H1 (cell line): ENCODE results near the gene MLLT11. TPM values are rescaled to one million over a fixed set of nuclear protein-coding genes. Genes with fewer than 3 reads are reported as not detected.

Experiments used
- CTCF ChIA-PET: fragments of 300-600 bp; sonication (Branson Sonifier 250); formaldehyde crosslinking; loops from one replicate; lab custom pipeline; 2021; ENCODE audit not compliant: partially characterized antibody; lab: Charles Lee
- POLR2A ChIA-PET: fragments of 300-600 bp; sonication (Branson Sonifier 250); formaldehyde crosslinking; loops from one replicate; lab custom pipeline; 2021; ENCODE audit warnings: inconsistent platforms; ENCODE audit not compliant: partially characterized antibody; lab: Charles Lee
- DNase-seq, 2 experiments: peaks; one replicate each; pipeline versions ENCODE4 v3.0.0 to v3.0.0-alpha.2; 2010 to 2022; ENCODE audit warnings: low spot score in 2 of 2, low read depth in 1 of 2, mixed read lengths in 1 of 2
- FAIRE-seq: peaks from 2 replicates; lab custom pipeline; 2011; peaks lifted over from hg19 to GRCh38; lab: Jason Lieb, UNC
- H2AFZ ChIP-seq: 2 replicates; pipeline ENCODE4 v1.8.1; 2012; ENCODE audit warnings: low read length, inconsistent platforms
- H2AK5ac ChIP-seq: 2 replicates; pipeline ENCODE4 v1.6.1; 2013; ENCODE audit warnings: low read depth, low read length
- H2BK120ac ChIP-seq: replicated peaks from 2 replicates; pipeline ENCODE3; 2013; ENCODE audit warnings: low read depth, low read length, inconsistent platforms
- H2BK12ac ChIP-seq: 2 replicates; pipeline ENCODE4 v1.6.1; 2013; ENCODE audit warnings: low read depth, low read length
- H2BK15ac ChIP-seq: 2 replicates; pipeline ENCODE4 v1.6.1; 2013; ENCODE audit warnings: low read length
- H2BK20ac ChIP-seq: 2 replicates; pipeline ENCODE4 v1.6.1; 2013; ENCODE audit warnings: low read length
- H2BK5ac ChIP-seq: 2 replicates; pipeline ENCODE4 v1.6.1; 2013; ENCODE audit warnings: low read depth, low read length
- H3K14ac ChIP-seq: 2 replicates; pipeline ENCODE4 v1.6.1; 2013; ENCODE audit warnings: inconsistent platforms; ENCODE audit not compliant: insufficient read length
- H3K18ac ChIP-seq: 2 replicates; pipeline ENCODE4 v1.6.1; 2013; ENCODE audit warnings: low read length; ENCODE audit errors: extremely low read depth
- H3K23ac ChIP-seq: 2 replicates; pipeline ENCODE4 v1.6.1; 2013; ENCODE audit warnings: inconsistent platforms; ENCODE audit not compliant: insufficient read length
- H3K23me2 ChIP-seq: 2 replicates; pipeline ENCODE4 v1.6.1; 2013; ENCODE audit warnings: low read depth, low read length
- H3K27ac ChIP-seq: 2 replicates; pipeline ENCODE4 v1.6.1; 2011; ENCODE audit warnings: low read depth, low read length, inconsistent platforms
- H3K27me3 ChIP-seq, 4 experiments: replicated peaks in 1 of 4; 1 replicate in 1 of 4; 2 replicates in 3 of 4; pipeline versions ENCODE4 v1.6.1 to v1.8.1; 2011 to 2013; ENCODE audit warnings: low read length in 3 of 4, mild to moderate bottlenecking in 3 of 4, inconsistent platforms in 2 of 4, mixed read lengths in 2 of 4, moderate library complexity in 1 of 4; ENCODE audit not compliant: control insufficient read depth in 3 of 4, insufficient read depth in 3 of 4; ENCODE audit errors: extremely low read depth in 1 of 4
- H3K36me3 ChIP-seq, 4 experiments: 2 replicates each; pipeline versions ENCODE4 v1.6.1 to v1.8.1; 2011 to 2013; ENCODE audit warnings: mild to moderate bottlenecking in 4 of 4, low read length in 3 of 4, moderate library complexity in 2 of 4, control low read depth in 1 of 4, inconsistent platforms in 1 of 4; ENCODE audit not compliant: insufficient read depth in 4 of 4, control insufficient read depth in 2 of 4
- H3K4ac ChIP-seq: replicated peaks from 2 replicates; pipeline ENCODE3; 2013; ENCODE audit warnings: low read length, low read depth, mixed read lengths, inconsistent platforms; ENCODE audit not compliant: insufficient read length
- H3K4me1 ChIP-seq, 4 experiments: replicated peaks in 1 of 4; 1 replicate in 1 of 4; 2 replicates in 3 of 4; pipeline versions ENCODE4 v1.6.1 to v1.8.1; 2011 to 2013; ENCODE audit warnings: low read length in 3 of 4, inconsistent platforms in 2 of 4, mixed read lengths in 1 of 4; ENCODE audit not compliant: insufficient read depth in 4 of 4, control insufficient read depth in 3 of 4
- H3K4me2 ChIP-seq, 2 experiments: 2 replicates each; pipeline versions ENCODE4 v1.6.1 to v1.8.1; 2011 to 2013; ENCODE audit warnings: low read depth in 2 of 2, low read length in 2 of 2, control low read depth in 1 of 2, inconsistent platforms in 1 of 2, mild to moderate bottlenecking in 1 of 2; ENCODE audit not compliant: insufficient read depth in 1 of 2
- H3K4me3 ChIP-seq, 4 experiments: fragments of 200-600, 300-600 bp in 1 of 4; sonication (generic), shearing (Covaris generic), sonication (Bioruptor Twin) in 1 of 4; 2 replicates each; pipeline versions ENCODE4 v1.5.1 to v1.8.1; 2011 to 2016; ENCODE audit warnings: low read length in 4 of 4, low read depth in 3 of 4, control low read depth in 2 of 4, inconsistent platforms in 2 of 4, mild to moderate bottlenecking in 2 of 4, mixed read lengths in 1 of 4, moderate library complexity in 1 of 4; ENCODE audit not compliant: insufficient read depth in 2 of 4; ENCODE audit errors: extremely low read depth in 1 of 4
- H3K56ac ChIP-seq: replicated peaks from 2 replicates; pipeline ENCODE3; 2013; ENCODE audit warnings: low read depth, mild to moderate bottlenecking, mixed read lengths, low read length, inconsistent platforms; ENCODE audit not compliant: insufficient read length
- H3K79me1 ChIP-seq: 2 replicates; pipeline ENCODE4 v1.6.1; 2013; ENCODE audit warnings: low read depth, low read length, control low read depth
- H3K79me2 ChIP-seq, 2 experiments: 2 replicates each; pipeline versions ENCODE4 v1.6.1 to v1.8.1; 2012 to 2013; ENCODE audit warnings: low read length in 2 of 2, mild to moderate bottlenecking in 2 of 2, inconsistent platforms in 1 of 2; ENCODE audit not compliant: insufficient read depth in 2 of 2, control insufficient read depth in 1 of 2
- H3K9ac ChIP-seq, 4 experiments: replicated peaks in 1 of 4; 1 replicate in 1 of 4; 2 replicates in 3 of 4; pipeline versions ENCODE4 v1.6.1 to v1.8.1; 2011 to 2013; ENCODE audit warnings: low read depth in 3 of 4, low read length in 3 of 4, control low read depth in 2 of 4, mild to moderate bottlenecking in 2 of 4, moderate library complexity in 2 of 4, inconsistent platforms in 1 of 4; ENCODE audit errors: extremely low read depth in 1 of 4
- H3K9me3 ChIP-seq, 2 experiments: 2 replicates each; pipeline versions ENCODE4 v1.6.1 to v1.8.1; 2012 to 2013; ENCODE audit warnings: mild to moderate bottlenecking in 2 of 2, moderate library complexity in 2 of 2, control low read depth in 1 of 2, inconsistent platforms in 1 of 2, low read depth in 1 of 2, low read length in 1 of 2, mixed read lengths in 1 of 2; ENCODE audit not compliant: insufficient read depth in 2 of 2
- H4K20me1 ChIP-seq, 2 experiments: replicated peaks in 1 of 2; 2 replicates each; pipeline versions ENCODE3 to v1.8.1; 2011 to 2013; ENCODE audit warnings: inconsistent platforms in 2 of 2, low read length in 2 of 2, mild to moderate bottlenecking in 1 of 2; ENCODE audit not compliant: insufficient read depth in 2 of 2, control insufficient read depth in 1 of 2
- H4K5ac ChIP-seq: 2 replicates; pipeline ENCODE4 v1.6.1; 2013; ENCODE audit warnings: low read length, low read depth, mixed read lengths, inconsistent platforms; ENCODE audit not compliant: insufficient read length
- H4K8ac ChIP-seq: 2 replicates; pipeline ENCODE4 v1.8.0; 2013; ENCODE audit warnings: mild to moderate bottlenecking, moderate library complexity, low read length, inconsistent platforms; ENCODE audit not compliant: insufficient read depth; ENCODE audit errors: extremely low read depth
- H4K91ac ChIP-seq: replicated peaks from 2 replicates; pipeline ENCODE3; 2013; ENCODE audit warnings: low read length, mixed read lengths, inconsistent platforms; ENCODE audit not compliant: insufficient read length
- KDM5A ChIP-seq: fragments of 200-600 bp; IDR thresholded peaks from 2 replicates; pipeline ENCODE4 v1.7.1; 2012; ENCODE audit warnings: mild to moderate bottlenecking, low read length, inconsistent platforms, mixed read lengths
- SP4 ChIP-seq: IDR thresholded peaks from 2 replicates; pipeline ENCODE4 v1.6.1; 2012; ENCODE audit warnings: low read length, inconsistent platforms
- TCF12 ChIP-seq: IDR thresholded peaks from 2 replicates; pipeline ENCODE4 v1.6.1; 2011; ENCODE audit warnings: low read depth, mild to moderate bottlenecking, low read length
- WGBS, 2 experiments: shearing (Covaris generic) in 1 of 2; methylation state at CpG; one replicate each; pipeline versions ENCODE4 v1.1.6 to v1.1.7; 2013 to 2015; ENCODE audit warnings: low lambda C conversion rate in 2 of 2, mixed read lengths in 2 of 2, inconsistent platforms in 1 of 2, low coverage in 1 of 2, missing lambda C conversion rate in 1 of 2; ENCODE audit not compliant: insufficient replicate concordance in 2 of 2, insufficient coverage in 1 of 2, insufficient read length in 1 of 2; ENCODE audit errors: extremely low coverage in 1 of 2, missing lambda C conversion rate in 1 of 2; 5-methylcytosine and 5-hydroxymethylcytosine counted together
- polyA plus RNA-seq, 7 experiments: library from polyadenylated mRNA; depleted of rRNA in 3 of 7; stranded (reverse) in 5 of 7; unstranded in 2 of 7; fragments of >200 nt in 5 of 7; fragments of 200-250 nt in 2 of 7; gene quantifications; 1 replicate in 5 of 7; 2 replicates in 1 of 7; 4 replicates in 1 of 7; pipeline versions ENCODE4 v1.2.1 to v1.2.3, GENCODE V29; 2011 to 2013; ENCODE audit warnings: missing spikeins in 2 of 7, mixed read lengths in 2 of 7
- total RNA-seq: library from RNA; stranded (reverse); fragmentation: NEBNext Ultra II Directional; extraction: Animal tissue kit (Norgen Biotek cat#: 25700); gene quantifications from 2 replicates; pipeline ENCODE4 v1.2.1, GENCODE V29; 2021
- TF ChIP-seq, protein P1 (sequence below): IDR thresholded peaks from 2 replicates; pipeline ENCODE4 v1.6.1; 2012; ENCODE audit warnings: inconsistent platforms

Gene MLLT11
- total and polyA plus RNA-seq, 2 of the 8 experiments (the other 6 are each of a cell fraction or from before 2014, with no cell fraction given), result 13.7 to 18.1 TPM

GRCh38 chr1:151035167-151035566 lies 25.0 kb upstream of the MLLT11 start:
- H4K5ac ChIP-seq, result no peak overlapping the region
- WGBS, 2 experiments, result 90% methylated on average over 3 of the region's 3 CpGs; no CpG with 5 or more reads in 1 of the 2 experiments
- H4K8ac ChIP-seq, result no peak overlapping the region
- H3K14ac ChIP-seq, result no peak overlapping the region
- no peaks in the 10 kb centered on the region for H3K23me2 ChIP-seq
- H3K9me3 ChIP-seq, result no peaks in the 10 kb centered on the region
- peaks cover 0 to 3% (median 0%) of the 10 kb centered on the region in 4 experiments; a peak in 3 of 7 replicates for H3K4me1 ChIP-seq
- no peaks in the 10 kb centered on the region for H4K20me1 ChIP-seq
- no peaks in the 10 kb centered on the region for H3K79me2 ChIP-seq
- H3K18ac ChIP-seq, result no peak overlapping the region
- H2BK20ac ChIP-seq, result no peak overlapping the region
- peaks cover 0 to 16% (median 11%) of the 10 kb centered on the region in 4 experiments; a peak in 6 of 8 replicates for H3K36me3 ChIP-seq
- H3K9ac ChIP-seq, result no peak overlapping the region
- no peak overlapping the region for H2BK15ac ChIP-seq
- no peaks in the 10 kb centered on the region for H3K27me3 ChIP-seq
- H2BK5ac ChIP-seq, result no peak overlapping the region
- H2AK5ac ChIP-seq, result no peak overlapping the region
- no peak overlapping the region for H3K4me3 ChIP-seq
- H2BK120ac ChIP-seq, result no peak overlapping the region
- ChIA-PET POLR2A (interaction anchor here (0.6 to 6.4 kb wide), 2 partner anchors 13 to 170 kb away, joined by 4 to 58 read pairs; partner anchors contain the start of gene C1orf56), CTCF (interaction anchor here (1.6 to 2.9 kb wide), 2 partner anchors 11 to 65 kb away, joined by 4 to 17 read pairs; no protein-coding TSS in a partner anchor)
- DNase-seq (no peak), FAIRE-seq (no peak)
- H3K27ac ChIP-seq, result no peak overlapping the region
- no peak overlapping the region for H3K23ac ChIP-seq
- TF ChIP-seq KDM5A (no peak), TCF12 (no peak), SP4 (no peak)
- TF ChIP-seq, protein P1, sequence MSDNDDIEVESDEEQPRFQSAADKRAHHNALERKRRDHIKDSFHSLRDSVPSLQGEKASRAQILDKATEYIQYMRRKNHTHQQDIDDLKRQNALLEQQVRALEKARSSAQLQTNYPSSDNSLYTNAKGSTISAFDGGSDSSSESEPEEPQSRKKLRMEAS, result no peak
- H2BK12ac ChIP-seq, result no peak overlapping the region
- no peak overlapping the region for H3K56ac ChIP-seq
- no peak overlapping the region for H4K91ac ChIP-seq
- no peak overlapping the region for H3K4me2 ChIP-seq
- H3K79me1 ChIP-seq, result no peaks in the 10 kb centered on the region
- H2AFZ ChIP-seq, result no peak overlapping the region
- H3K4ac ChIP-seq, result no peak overlapping the region
